Panc1 (cell line): ENCODE results near the gene RAPGEFL1. TPM values are rescaled to one million over a fixed set of nuclear protein-coding genes. Genes with fewer than 3 reads are reported as not detected.

Experiments
- ATAC-seq: fragments of 200-7000 bp; cut with Tn5 transposase; 2 replicates; pipeline ENCODE4 v1.9.1; 2020; ENCODE audit warnings: mild to moderate bottlenecking, moderate library complexity
- BruUV-seq: library from RNA; stranded (reverse); fragments of 400-500 nt; replicated peaks from 2 replicates; lab custom pipeline; 2021; lab: Mats Ljungman, UMichigan
- CTCF ChIA-PET: fragments of 300-600 bp; sonication (Branson Sonifier 250); formaldehyde crosslinking; loops from one replicate; lab custom pipeline; 2022; ENCODE audit warnings: antibody characterized with exemption; lab: Charles Lee
- POLR2A ChIA-PET: fragments of 300-600 bp; sonication (Branson Sonifier 250); formaldehyde crosslinking; loops from one replicate; lab custom pipeline; 2022; ENCODE audit warnings: antibody characterized with exemption; lab: Charles Lee
- DNase-seq: peaks from one replicate; pipeline ENCODE4 v3.0.0-alpha.2; 2010; ENCODE audit warnings: low read depth, low spot score
- H3K27ac ChIP-seq: 2 replicates; pipeline ENCODE4 v1.5.1; 2011; ENCODE audit warnings: mild to moderate bottlenecking, low read length, inconsistent platforms
- H3K27me3 ChIP-seq: fragments of 200-500 bp; sonication (Bioruptor generic); 2 replicates; pipeline ENCODE4 v1.6.0; 2014; ENCODE audit warnings: low read length, inconsistent platforms; ENCODE audit not compliant: control insufficient read depth, insufficient read depth
- H3K36me3 ChIP-seq: fragments of 200-500 bp; sonication (Bioruptor generic); 2 replicates; pipeline ENCODE4 v1.5.1; 2014; ENCODE audit warnings: inconsistent platforms, mild to moderate bottlenecking, low read length, moderate library complexity; ENCODE audit not compliant: control insufficient read depth, insufficient read depth
- H3K4me1 ChIP-seq: 2 replicates; pipeline ENCODE4 v1.5.1; 2011; ENCODE audit warnings: inconsistent platforms, mild to moderate bottlenecking, low read length, moderate library complexity; ENCODE audit not compliant: control insufficient read depth, insufficient read depth
- H3K4me3 ChIP-seq, 2 experiments: 2 replicates each; pipeline ENCODE4 v1.5.1; 2011 to 2012; ENCODE audit warnings: low read depth in 2 of 2, low read length in 2 of 2, mild to moderate bottlenecking in 2 of 2, inconsistent platforms in 1 of 2, moderate library complexity in 1 of 2
- H3K9me3 ChIP-seq: fragments of 200-500 bp; sonication (Bioruptor generic); 2 replicates; pipeline ENCODE4 v1.5.1; 2014; ENCODE audit warnings: low read depth, mild to moderate bottlenecking, inconsistent platforms, low read length, moderate library complexity; ENCODE audit not compliant: control insufficient read depth, insufficient read depth
- REST ChIP-seq, 2 experiments: IDR thresholded peaks; 2 replicates each; pipeline ENCODE4 v1.6.1; 2011 to 2012; ENCODE audit warnings: low read depth in 2 of 2, control low read depth in 1 of 2, low read length in 1 of 2, mild to moderate bottlenecking in 1 of 2, moderate library complexity in 1 of 2; ENCODE audit not compliant: insufficient read depth in 1 of 2
- SIN3A ChIP-seq: IDR thresholded peaks from 2 replicates; pipeline ENCODE4 v1.6.1; 2012; ENCODE audit warnings: low read depth, mild to moderate bottlenecking, low read length, moderate library complexity, borderline replicate concordance; ENCODE audit not compliant: insufficient read depth
- TCF7L2 ChIP-seq: IDR thresholded peaks from 2 replicates; pipeline ENCODE4 v1.6.1; 2011; ENCODE audit warnings: mild to moderate bottlenecking, low read depth, low read length, inconsistent platforms
- in situ Hi-C: cut with HindIII; loops from 2 replicates; pipeline ENCODE4 v1.10.0; 2016; ENCODE audit warnings: low sequenced_read_pairs, low pct_unique_long_range_greater_than_20kb
- intact Hi-C: fragments of 100-400 bp; cut with micrococcal nuclease; formaldehyde crosslinking; loops from one replicate; pipeline ENCODE4 v1.10.0; 2022; ENCODE audit not compliant: unreplicated experiment
- total RNA-seq: library from RNA; stranded (reverse); gene quantifications from one replicate; pipeline ENCODE4 v1.2.1, GENCODE V29; 2021; ENCODE audit not compliant: unreplicated experiment
- TF ChIP-seq, protein P1 (sequence below): fragments of 450-650 bp; IDR thresholded peaks from 2 replicates; pipeline ENCODE4 v1.5.1; 2017; ENCODE audit warnings: mild to moderate bottlenecking

Gene RAPGEFL1
- total RNA-seq, 1 experiment from 2014 or later, result 6.5 TPM

GRCh38 chr17:40191237-40192208, 14.3 kb downstream of the RAPGEFL1 start:
- Histone ChIP-seq H3K36me3 (no peaks in the 10 kb centered on the region), H3K27ac (no peak overlapping the region; the same call in 1 of the 2 replicates), H3K9me3 (no peaks in the 10 kb centered on the region), H3K4me3 (peak overlapping the region; percentile 38 to 56), H3K27me3 (no peaks in the 10 kb centered on the region), H3K4me1 (0 out of 2 replicates have a peak, but pooled peaks cover 5% of the 10 kb centered on the region)
- CTCF ChIA-PET, result interaction anchor here (0.6 to 1.7 kb wide), 6 partner anchors 12 to 1312 kb away, joined by 3 to 11 read pairs (median 6); no protein-coding TSS in a partner anchor
- ATAC-seq (peak; percentile 82), DNase-seq (no peak)
- in situ Hi-C loops (no loop called here), intact Hi-C loops (no loop called here)
- no TSS peak for BruUV-seq
- TF ChIP-seq REST (IDR thresholded peaks at IDR 0.05; ENCODE audit: insufficient read depth in 1 of 2, low read depth in 2 of 2, low read length in 1 of 2) (no peak), SIN3A (0 out of 2 replicates have a peak, but pooled peaks have one; percentile 38)
- TF ChIP-seq, protein P1, sequence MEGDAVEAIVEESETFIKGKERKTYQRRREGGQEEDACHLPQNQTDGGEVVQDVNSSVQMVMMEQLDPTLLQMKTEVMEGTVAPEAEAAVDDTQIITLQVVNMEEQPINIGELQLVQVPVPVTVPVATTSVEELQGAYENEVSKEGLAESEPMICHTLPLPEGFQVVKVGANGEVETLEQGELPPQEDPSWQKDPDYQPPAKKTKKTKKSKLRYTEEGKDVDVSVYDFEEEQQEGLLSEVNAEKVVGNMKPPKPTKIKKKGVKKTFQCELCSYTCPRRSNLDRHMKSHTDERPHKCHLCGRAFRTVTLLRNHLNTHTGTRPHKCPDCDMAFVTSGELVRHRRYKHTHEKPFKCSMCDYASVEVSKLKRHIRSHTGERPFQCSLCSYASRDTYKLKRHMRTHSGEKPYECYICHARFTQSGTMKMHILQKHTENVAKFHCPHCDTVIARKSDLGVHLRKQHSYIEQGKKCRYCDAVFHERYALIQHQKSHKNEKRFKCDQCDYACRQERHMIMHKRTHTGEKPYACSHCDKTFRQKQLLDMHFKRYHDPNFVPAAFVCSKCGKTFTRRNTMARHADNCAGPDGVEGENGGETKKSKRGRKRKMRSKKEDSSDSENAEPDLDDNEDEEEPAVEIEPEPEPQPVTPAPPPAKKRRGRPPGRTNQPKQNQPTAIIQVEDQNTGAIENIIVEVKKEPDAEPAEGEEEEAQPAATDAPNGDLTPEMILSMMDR, result peak; percentile 85
- POLR2A ChIA-PET, result interaction anchor here (0.7 kb wide), 1 partner anchor 16 kb away, joined by 3 read pairs; no protein-coding TSS in a partner anchor

GRCh38 chr17:40192961-40193360, 15.7 kb downstream of the RAPGEFL1 start:
- Histone ChIP-seq H3K4me3 (no peak overlapping the region), H3K9me3 (no peaks in the 10 kb centered on the region), H3K36me3 (no peaks in the 10 kb centered on the region), H3K27ac (no peak overlapping the region), H3K27me3 (no peaks in the 10 kb centered on the region), H3K4me1 (0 out of 2 replicates have a peak, but pooled peaks cover 5% of the 10 kb centered on the region)
- TF ChIP-seq, protein P1, result no peak
- TF ChIP-seq REST (IDR thresholded peaks at IDR 0.05; ENCODE audit: insufficient read depth in 1 of 2, low read depth in 2 of 2, low read length in 1 of 2), result no peak
- no peak for TF ChIP-seq TCF7L2
- no peak for TF ChIP-seq SIN3A
- no TSS peak for BruUV-seq
- POLR2A ChIA-PET, result interaction anchor here (0.6 kb wide), 1 partner anchor 10 kb away, joined by 3 read pairs; no protein-coding TSS in a partner anchor
- CTCF ChIA-PET, result interaction anchor here (0.6 to 0.7 kb wide), 2 partner anchors 42 to 159 kb away, joined by 3 to 7 read pairs; no protein-coding TSS in a partner anchor
- in situ Hi-C loops, result no loop called here
- intact Hi-C loops, result no loop called here
- DNase-seq (no peak), ATAC-seq (no peak)
